Stimulated activated CD8-positive, alpha-beta memory T cell treated with anti-CD3 and anti-CD28 coated beads, Interleukin-7, amount 100 ng/mL, for 24 hours (primary cell): ENCODE results near the gene PIGZ.

ENCODE experiments used
- DNase-seq: peaks from one replicate; pipeline ENCODE4 v3.0.0-alpha.2; 2020; ENCODE audit warnings: low read depth

Gene PIGZ

GRCh38 chr3:196968233-196969133 is at the start of gene PIGZ:
Gene PIGZ, minus strand, starts transcription at chr3:196968833. Its CDS starts 16,802 bp downstream, at chr3:196952031.
- no peak for DNase-seq

GRCh38 chr3:197017003-197017402 is 48.4 kb upstream of the PIGZ start:
- DNase-seq: no peak

DNA sequence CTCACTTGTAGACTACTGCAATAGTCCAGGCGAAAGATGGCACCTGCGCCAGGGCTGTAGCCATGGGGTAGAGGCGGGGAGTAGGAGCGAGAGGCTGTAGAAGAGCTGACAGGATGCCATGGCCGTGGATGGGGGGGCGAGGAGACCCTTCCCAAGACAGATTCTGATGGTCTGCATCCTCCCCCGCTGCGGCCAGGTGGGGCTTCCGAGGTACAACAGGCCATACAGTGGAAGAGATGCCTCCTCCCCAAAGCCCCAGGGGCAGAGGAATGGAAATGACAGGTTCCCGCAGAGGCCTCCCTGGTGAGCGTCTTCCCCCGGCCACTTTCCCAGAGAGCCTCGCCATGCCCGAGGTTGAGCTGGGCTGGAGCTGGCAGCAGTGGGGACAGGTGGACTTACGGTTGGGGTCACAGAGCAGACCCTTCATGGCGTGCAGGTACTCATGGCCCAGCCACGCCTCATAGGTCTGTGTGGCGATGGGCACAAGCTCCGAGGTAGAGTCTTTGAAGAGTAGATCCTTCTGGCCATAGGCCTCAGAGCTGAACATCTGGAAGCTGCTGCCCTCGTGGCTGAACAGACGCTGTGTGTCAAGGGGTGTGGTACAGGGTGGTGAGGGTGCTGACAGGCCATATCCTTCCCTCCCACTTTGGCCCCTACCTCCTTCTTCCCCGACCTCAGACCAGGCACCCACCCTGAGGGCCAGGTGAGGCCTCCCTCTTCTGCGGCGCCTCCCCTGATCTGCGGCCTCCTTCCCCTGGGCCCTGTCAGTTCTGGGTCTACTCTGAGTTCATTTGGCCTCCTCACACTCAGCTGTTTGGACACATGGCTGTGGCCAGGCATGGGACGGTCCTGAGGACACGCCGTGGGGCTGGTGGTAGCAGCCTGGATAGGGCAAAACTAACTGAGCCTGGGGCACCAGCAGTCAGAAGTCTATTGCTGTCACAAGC is 47.4 kb upstream of the PIGZ start:
- DNase-seq: no peak

GRCh38 chr3:197014942-197015575 is 46.4 kb upstream of the PIGZ start:
- DNase-seq: no peak

GRCh38 chr3:197014024-197014423 is 45.4 kb upstream of the PIGZ start:
- no peak for DNase-seq

DNA sequence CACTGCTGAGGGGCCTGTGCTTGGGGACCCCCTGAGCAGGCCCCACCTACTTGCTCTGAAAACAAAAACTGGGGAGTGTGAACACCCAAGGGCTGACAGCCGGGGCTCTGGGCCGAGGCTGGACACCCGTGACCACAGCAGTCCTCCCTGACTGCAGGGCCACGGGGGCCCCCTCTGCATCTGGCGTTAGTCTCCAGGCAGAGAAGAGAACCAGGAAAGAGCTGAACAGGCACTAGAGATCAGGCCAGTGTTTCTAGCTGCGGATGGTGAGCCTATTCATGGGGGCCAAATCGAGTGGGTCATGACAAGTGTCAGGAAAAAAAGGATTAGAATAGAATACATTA is 43.9 kb upstream of the PIGZ start:
- DNase-seq: no peak

DNA sequence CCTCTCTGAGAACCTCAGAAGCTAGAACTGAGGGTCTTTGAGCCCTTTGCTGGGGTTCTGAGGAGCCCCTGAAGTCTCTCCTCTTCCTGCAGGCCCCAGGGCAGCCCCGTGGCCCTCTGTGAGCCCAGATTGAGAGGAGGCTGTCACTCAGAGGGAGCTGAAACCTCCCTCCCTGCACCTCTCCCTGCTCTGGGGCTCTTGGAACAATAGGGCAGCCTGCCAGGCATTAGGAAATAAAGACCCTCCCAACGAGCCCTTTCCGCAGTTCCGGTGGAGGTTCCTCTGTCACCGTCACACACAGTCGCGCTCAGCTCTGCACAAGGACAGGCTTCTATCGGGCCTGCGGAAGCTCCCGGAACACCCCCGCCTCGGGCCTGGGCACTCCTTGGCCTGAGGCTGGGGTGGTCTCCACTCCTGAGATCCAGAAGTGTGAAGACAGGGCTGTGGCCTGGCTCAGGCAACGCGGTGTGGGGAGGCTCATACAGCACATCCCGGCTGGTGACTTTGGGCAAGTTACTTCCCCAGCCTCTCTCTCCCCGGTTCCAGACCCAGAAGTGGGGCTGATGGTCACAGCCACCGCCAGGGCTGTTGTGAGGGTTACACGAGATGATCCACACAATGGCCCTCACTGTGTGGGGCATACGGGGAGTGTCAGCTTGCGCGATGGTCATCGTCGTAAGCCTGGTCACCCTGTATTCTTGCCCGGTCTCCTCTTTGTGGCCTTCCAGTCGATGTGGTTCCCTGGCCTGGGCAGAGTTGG is 43.3 kb upstream of the PIGZ start:
- no peak for DNase-seq

DNA sequence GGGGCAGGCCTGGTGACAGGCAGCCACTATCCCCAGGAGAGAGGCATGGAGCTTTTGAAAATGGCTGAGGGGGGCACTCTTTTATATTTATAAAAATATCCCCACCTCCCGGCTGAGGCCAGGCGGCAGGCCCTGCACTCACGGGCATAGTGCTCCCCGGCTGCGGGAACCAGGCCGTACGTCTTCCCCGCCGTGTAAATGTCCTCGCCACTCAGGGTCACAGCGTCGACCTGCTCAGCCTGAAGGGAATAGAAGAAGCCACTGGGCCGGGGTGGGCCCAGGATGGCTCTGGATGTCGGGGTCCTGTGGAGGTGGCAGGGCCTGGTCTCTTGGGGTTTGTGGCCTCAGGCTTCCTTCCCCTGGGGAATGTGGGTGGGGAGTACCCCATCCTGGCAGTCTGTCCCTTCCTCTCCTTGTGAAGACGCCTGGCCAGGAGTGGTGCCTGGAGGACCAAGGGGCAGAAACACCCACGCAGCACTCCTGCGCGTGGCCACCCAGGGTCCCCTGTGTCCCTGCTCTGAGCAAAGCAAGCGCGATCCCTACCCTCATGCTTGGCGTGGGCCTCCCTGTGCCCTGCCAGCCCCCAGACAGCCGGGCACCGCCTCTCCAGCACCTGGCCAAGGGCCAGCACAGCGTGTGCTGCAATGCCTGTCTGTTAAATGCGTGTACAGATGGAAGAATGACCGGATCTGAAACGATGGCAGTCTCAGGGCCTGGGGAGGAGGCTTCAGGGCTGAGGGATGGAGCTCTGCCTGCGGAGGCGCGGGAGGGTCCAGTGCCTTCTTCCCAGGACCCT is 42.1 kb upstream of the PIGZ start:
- DNase-seq: no peak

- no peak for DNase-seq
Observed at GRCh38 chr3:197009532-197010019, 40.9 kb upstream of the PIGZ start.

DNA sequence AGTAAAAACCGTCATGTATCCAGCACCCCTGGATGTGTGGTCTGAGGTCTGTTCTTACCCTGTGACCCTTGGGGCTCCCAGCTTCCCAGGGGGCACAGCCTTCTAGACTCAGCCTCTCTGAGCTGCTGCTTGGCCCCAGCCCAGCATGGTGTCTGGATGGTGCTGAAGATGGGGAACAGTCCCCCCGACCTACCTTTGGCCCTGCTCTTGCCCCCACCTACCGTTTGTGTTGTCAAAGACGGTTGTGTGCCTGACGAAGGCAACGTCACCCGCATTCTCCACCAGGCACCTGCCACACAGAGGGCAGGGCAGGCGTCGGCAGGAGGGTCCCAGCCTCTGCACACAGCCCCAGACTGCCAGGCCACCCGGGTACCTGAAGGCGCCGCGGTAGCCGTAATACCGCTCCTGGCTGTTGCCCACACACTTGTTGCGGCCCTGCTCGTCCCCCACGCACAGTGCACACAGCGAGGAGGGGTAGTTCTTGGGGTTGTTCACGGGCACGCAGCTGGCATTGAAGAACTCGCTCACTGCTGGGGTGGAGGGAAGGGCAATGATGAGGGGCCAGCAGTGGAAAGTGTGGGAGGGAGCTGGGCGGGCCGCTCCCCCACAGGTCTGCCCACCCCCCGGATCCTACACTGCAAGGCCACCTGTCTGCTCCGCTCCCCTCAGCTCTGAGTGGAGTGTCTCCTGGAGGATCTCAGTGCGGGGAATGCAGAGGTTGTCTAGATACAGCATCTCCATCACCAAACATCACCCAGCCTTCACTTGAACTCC is 40.0 kb upstream of the PIGZ start:
- no peak for DNase-seq

- no peak for DNase-seq
Observed at GRCh38 chr3:197007953-197008352, 39.3 kb upstream of the PIGZ start.

DNA sequence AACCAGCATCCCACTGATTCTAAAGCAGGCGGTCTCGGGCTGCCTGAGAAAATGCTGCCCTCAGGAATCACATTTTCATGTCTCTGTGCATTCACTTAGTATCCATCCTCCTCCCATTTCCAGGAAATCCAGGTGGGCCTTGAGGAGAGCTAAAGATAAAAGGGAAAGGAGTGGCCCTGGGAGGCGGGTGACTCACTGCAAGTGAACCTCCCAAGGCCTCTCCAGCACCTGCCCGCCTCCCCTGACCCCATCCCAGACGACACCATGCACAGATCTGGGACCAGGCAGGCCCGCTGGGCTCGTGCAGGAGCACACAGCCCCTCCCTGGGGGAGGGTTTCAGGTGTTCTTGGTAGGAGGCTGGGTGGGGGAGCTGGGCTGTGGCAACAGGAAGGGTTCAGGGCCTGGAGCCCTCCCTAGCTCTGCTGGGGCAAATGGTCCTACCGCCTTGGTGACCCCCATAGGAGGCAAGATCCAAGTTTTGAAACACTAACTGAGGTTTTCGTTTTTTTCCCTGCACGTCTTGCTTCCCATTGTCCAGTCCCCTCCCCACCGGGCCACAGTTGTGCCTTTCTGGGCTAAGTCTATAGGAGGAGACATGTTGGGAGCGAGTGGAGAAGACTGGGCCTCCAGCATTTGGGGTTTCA is 38.8 kb upstream of the PIGZ start:
- DNase-seq: no peak

- DNase-seq: no peak
Observed at GRCh38 chr3:197006860-197007259, 38.2 kb upstream of the PIGZ start.

DNA sequence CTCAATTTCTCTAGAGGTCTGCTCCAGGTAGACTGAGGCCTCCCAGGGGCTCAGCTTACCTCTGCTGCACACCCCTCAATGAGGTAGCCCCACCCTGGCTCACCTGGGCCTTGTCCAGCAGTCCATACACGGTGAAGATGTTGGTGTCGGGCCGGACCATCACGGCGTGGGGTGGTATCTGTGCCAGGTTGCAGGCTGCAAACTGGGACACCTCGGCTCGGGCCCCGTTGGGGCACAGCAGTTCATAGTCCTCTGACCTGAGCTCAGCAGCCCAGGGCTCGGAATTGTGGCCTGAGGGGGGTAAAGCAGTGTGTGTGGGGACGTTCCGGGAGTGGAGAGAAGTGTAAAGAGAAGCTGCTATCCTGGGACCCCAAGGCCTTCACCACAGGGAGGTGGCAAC is 37.8 kb upstream of the PIGZ start:
- DNase-seq: no peak

DNA sequence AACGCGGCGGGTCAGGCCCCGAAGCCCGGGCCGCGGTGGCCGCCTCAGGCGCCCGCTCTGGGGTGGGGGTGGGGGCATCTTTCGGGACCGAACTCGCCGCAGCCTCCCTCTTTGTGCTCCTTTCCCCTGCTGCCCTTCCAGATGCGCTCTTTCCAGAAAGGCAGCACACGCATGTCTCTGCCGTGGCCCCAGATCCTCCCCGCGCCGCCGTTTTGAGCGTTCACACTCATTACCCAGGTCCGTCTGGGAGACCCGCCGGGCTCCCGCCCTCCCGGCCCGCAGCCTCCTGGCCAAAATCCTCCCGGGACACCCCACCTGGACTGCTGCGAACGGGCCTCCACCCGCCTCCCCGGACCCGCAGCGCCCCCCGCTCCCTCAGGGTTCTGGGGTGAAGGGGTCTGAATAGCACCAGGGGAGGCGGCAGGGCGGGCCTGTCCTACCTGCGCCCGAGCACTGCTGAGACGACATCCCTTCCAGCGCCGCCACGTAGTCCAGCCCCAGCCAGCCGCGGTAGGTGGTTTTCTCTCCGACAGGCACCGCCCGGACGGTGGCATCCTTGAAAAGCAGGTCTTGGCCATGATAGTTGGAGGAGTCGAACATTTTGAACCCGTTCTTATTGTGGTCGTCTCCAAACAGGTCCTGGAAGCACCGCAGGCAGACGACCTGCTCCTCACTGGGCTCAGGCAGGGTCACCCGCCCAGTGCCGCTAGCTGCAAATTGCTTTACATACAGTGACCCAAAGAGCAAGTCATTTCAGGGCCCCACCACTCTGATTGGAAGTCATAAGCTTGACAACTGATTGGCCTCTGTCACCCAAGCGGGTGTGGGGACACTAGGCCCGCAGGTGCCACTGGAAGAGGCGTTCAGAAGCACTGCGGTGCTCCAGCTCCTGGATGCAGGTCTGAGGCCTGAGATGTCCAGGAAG is 35.1 kb upstream of the PIGZ start:
- no peak for DNase-seq

- DNase-seq: peak; percentile 53
Observed at GRCh38 chr3:197002701-197003454, 34.2 kb upstream of the PIGZ start.

DNA sequence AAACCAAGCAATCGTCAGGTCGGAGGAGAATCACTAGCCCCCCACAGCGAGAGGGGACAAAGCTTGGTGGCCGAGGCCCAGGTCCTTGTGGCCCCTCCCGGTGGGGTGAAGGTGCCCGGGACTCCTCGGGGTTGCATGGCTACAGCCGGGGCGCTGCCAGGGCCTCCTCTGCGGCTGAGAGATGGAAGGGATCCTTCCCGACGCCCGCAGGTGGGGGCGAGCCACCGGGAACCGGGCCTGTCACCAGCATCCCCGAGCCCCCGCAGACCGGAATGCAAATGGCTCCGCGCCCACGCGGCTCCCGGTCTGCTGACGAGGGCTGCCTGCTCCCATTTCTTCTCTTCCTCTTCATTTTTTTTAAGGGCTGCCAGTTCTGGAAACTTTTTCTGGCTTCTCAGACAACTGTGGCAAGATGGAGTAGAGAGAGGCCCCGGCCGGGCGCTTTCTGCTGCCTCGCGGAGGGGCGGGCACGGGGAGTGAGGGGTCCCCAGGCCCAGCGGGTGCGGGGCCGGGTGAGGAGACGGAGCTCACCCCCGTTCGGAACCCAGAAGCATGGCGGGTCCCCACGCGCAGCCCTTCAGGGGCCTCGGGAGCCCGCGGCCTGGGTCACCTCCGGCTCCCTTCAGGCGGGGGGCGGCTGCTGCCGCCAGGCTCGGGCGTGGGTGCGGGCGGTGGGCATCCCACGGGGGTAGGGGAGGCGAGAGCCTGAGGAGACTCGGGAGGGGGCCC is 33.5 kb upstream of the PIGZ start:
- DNase-seq: no peak
